Stimulated activated CD8-positive, alpha-beta memory T cell treated with anti-CD3 and anti-CD28 coated beads, Interleukin-12 subunit alpha, Interleukin-12 subunit beta, amount 100 ng/mL, for 24 hours (primary cell): Measurements from ENCODE around the gene PSG7.
"Not testable (repeated sequence)": the region's sequence is repeated elsewhere in the genome, so short reads cannot be mapped to it uniquely, and the experiment has no call there.

Source experiments
- DNase-seq: peaks from one replicate; pipeline ENCODE4 v3.0.0-alpha.2; 2020; ENCODE audit errors: extremely low read depth

PSG7 gene

GRCh38 chr19:42916931-42917330 lies 20.1 kb downstream of the PSG7 start:
- not testable (repeated sequence) for DNase-seq

DNA sequence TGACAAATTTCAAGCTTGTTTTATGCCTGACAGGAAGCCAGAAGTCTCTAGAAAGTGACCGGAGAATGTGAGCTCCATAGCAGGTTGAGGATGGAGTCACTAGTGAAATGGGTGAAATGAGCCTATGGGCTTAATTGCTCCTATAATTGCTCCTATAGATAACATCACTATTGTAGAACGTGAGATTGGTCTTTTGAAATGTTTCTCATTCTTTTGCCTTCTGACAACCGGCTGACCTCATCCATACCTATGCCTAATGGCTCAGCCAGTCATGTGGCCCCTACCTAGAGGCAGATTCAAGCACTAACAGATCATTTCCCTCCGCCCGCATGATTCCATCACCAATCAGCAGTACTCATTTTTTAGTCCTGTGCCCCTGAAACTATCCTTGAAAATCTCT lies 23.5 kb downstream of the PSG7 start:
- DNase-seq = not testable (repeated sequence)

DNA sequence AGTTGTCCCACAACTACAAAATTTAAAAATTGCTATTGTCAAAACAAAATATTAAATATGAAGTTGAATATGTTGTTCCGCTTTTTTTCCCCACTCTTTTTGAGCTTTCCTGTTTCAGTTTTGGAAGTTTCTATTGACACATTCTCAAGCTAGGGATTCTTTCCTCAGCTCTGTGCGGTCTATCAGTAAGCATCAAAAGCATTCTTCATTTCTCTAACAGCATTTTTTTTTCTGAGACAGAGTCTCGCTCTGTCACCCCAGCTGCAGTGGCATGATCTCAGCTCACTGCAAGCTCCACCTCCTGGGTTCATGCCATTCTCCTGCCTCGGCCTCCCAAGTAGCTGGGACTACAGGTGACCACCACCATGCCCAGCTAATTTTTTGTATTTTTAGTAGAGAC lies 24.1 kb downstream of the PSG7 start:
- DNase-seq = not testable (repeated sequence)

DNA sequence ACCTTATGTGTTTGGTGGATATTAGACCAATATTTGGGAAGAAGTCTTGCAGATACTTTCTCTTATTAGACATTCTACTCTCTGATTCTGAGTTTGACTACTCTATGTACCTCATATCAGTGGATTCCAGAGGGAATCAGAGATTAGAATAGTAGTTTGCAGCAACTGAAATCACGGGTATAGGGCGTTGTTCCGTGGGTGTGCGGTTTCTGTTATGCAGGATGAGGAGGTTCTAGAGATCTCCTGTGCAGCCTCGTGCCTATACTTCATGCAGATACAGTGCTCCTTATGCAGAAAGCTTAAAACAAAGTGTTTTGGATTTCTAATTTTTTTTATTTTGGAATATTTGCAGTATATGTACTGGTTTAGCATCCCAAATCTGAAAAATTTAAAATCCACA lies 25.3 kb downstream of the PSG7 start:
- not testable (repeated sequence) for DNase-seq

DNA sequence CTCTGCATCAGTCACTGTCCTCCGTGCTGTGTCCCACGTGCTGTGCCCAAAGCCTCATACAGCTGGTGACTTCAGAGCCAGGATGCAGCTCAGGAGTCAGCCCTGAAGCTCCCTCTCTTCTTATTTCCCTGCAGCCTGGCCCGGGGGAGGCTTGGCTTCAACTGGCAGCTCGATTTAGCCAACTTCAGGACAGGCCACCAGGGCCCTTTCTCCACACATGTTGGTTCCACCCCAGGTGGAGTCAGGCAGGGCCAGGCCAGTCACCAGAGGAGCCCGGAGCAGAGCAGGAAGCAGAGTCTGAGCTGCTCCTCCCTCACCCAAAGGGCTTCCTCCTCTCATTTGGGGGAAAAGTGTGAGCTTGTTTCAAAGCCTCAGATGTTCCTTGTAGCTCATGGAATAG lies 30.8 kb downstream of the PSG7 start:
- not testable (repeated sequence) for DNase-seq

DNA sequence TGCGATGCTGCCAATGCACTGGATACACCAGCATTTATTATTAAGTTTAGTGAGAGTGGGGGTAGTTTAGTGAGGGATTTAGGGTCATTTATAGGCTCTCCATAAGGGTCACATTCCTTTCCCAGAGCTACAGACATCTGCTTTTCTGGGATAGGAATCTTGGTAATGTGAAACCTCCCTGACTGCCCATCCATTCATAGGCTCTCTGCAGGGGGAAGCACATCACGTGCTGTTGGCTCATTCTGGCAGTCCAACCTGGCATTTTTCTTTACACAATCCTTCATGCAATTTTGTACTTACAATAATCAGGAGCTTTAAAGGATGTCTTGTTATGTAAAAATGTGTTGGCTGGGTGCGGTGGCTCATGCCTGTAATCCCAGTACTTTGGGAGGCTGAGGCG lies 36.4 kb downstream of the PSG7 start:
- not testable (repeated sequence) for DNase-seq

DNA sequence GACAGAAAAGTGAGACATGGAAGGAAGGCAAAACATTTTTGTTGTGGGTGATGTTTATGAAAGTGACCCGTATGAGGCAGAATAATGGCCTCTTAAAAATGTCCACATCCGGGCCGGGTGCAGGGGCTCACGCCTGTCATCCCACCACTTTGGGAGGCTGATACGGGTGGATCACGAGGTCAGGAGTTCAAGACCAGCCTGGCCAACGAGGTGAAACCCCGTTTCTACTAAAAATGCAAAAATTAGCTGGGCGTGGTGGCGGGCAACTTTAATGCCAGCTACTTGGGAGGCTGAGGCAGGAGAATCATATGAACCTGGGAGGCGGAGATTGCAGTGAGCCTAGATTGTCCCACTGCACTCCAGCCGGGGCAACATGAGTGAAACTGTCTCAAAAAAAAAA lies 37.3 kb downstream of the PSG7 start:
- DNase-seq = not testable (repeated sequence)

DNA sequence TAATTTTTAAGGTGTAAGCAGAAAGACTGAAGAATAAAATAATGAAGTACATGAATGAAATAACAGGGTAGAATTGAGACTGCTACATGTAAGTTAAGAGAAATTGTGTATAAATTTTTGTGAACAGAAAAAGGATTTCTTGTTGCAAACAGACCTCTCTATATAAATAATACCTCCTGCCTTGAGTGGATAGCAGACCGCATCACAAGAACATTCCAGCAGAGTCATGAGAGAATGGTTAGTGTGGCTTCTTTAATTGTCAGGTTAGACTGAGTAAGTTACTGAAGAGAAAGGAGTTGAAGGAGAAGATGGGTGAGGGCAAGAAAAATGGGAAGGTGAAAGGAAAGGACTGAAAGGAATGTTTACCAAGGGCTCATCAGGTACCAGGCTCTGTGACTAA lies 37.9 kb downstream of the PSG7 start:
- not testable (repeated sequence) for DNase-seq

DNA sequence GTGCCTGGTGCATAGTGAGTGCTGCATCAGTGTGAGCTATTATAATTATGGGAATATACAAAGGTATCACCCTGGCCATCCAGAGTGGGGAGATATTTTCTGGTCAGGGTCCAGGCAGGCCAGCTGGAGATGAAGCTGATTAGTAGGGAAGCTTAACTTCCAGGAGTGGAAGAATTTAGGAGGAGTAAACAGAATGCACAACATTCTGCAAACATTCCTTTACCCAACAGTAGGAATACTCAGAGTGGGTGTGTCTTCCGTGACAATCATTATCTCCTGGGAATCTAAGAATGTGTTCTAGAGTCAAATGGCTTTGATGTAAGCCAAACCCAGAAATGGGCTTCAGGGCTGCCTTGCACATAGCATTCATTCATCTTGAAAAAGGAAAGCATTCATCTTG lies 38.4 kb downstream of the PSG7 start:
- DNase-seq = not testable (repeated sequence)

GRCh38 chr19:42897729-42898128 lies 39.3 kb downstream of the PSG7 start:
- DNase-seq = not testable (repeated sequence)

- DNase-seq = not testable (repeated sequence)
These were observed 46.6 kb downstream of the PSG7 start for GRCh38 chr19:42890446-42890845.

- DNase-seq = not testable (repeated sequence)
These were observed 49.0 kb downstream of the PSG7 start for GRCh38 chr19:42887876-42888445.

DNA sequence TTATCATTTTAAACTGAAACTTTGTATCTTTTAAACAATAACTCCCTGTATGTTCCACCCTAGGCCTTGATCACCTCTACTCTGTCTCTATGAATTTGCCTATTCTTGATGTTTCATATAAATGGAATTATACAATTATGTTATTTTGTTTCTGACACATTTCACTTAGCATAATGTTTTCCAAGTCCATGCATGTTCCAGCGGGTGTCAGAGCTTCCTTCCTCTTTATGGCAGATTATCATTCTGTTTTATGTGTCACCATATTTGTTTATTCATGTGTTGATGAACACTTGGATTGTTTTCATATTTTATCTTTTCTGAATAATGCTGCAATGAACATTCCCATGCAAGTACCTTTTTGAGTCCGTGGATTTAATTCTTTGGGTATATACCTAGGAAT lies 54.3 kb downstream of the PSG7 start:
- not testable (repeated sequence) for DNase-seq

- DNase-seq = not testable (repeated sequence)
These were observed 55.0 kb downstream of the PSG7 start for GRCh38 chr19:42882010-42882409.

DNA sequence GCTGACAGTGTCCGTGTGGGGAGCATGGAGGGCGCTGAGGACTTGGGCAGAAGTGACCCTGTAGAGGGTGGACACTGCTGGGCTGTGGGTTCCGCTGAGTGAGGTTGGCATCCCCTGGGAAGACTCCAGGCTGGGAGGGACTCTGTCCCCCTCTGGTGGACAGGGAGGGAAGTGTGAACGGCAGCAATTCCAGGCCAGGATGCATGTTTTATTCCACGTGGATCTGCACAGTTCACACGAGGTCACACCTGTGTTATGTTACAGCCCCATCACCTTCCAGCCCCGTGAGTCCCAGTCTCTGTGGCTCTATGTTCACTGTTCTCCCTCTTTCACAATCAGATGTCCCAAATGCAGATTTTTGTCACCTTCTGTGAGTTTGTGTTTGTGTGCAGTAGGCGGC lies 55.7 kb downstream of the PSG7 start:
- DNase-seq = not testable (repeated sequence)

GRCh38 chr19:42880621-42881020 lies 56.4 kb downstream of the PSG7 start:
- DNase-seq = not testable (repeated sequence)

GRCh38 chr19:42879613-42880012 lies 57.4 kb downstream of the PSG7 start, which contains the start of gene PSG1:
Gene PSG1, minus strand, starts transcription at chr19:42879713. Its CDS starts 132 bp downstream, at chr19:42879581.
- no peak for DNase-seq

- DNase-seq = not testable (repeated sequence)
These were observed 60.4 kb downstream of the PSG7 start for GRCh38 chr19:42876596-42876995.

DNA sequence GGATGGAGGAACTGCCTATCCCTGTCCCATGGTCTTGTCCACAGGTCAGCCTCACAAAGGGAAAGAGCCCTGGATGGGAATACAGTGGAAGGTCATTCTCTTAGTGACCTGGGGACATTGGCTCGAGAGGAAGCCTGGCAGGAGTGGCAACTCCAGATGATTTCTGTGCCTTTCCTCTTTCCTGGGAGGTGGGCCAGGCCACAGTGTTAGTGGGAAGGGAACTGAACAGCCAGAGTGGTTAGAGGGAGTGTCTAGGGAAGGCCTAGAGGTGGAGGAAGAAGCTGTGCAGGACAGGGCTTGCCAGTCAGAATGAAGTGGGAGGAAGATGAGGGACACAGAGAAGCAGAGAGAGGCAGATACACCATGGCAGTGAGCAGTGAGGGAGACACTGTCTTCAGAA lies 61.1 kb downstream of the PSG7 start:
- DNase-seq = not testable (repeated sequence)

DNA sequence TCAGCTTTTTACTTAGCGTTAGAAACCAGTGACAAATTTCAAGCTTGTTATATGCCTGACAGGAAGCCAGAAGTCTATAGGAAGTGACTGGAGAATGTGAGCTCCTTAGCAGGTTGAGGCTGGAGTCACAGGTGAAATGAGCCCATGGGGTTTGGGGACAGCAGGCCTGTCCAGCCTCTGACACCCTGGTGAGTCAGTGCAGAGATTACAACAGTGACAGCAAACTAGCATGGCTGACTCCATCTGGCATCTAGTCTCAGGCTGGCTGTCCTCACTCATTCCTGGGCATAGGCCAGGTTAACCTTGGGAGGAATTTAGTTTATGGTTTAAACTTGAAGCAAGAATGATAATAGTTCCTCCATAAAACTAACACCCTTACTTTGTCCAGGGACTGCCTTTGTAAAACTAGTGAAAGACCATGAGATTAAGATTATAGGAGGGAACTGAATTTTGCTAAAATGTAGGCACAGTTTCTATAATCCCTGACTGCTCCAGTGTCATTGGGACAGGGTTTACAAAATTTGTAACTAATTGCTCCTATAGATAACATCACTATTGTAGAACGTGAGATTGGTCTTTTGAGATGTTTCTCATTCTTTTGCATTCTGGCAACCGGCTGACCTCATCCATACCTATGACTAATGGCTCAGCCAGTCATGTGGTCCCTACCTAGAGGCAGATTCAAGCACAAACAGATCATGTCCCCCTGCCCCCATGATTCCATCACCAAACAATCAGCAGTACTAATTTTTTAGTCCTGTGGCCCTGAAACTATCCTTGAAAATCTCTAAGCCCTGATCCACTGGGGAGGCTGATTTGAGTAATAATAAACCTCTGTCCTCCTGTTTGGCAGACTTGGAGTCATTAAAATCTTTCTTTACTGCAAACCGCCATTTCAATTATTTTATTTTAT lies 61.9 kb downstream of the PSG7 start:
- DNase-seq = not testable (repeated sequence)

DNA sequence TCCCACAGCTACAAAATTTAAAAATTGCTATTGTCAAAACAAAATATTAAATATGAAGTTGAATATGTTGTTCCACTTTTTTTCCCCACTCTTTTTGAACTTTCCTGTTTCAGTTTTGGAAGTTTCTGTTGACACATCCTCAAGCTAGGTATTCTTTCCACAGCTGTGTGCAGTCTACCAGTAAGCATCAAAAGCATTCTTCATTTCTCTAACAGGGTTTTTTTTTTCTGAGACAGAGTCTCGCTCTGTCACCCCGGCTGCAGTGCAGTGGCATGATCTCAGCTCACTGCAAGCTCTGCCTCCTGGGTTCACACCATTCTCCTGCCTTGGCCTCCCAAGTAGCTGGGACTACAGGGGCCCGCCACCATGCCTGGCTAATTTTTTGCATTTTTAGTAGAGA lies 62.9 kb downstream of the PSG7 start:
- DNase-seq = not testable (repeated sequence)
